ENCODE data around the gene WASF1.

WASF1 gene

GRCh38 chr6:110179406-110180227 lies at the start of gene WASF1:
TSS of gene WASF1 (minus strand) at chr6:110179670. CDS start at chr6:110127601, 52,069 bp downstream.
- H3K36me3 ChIP-seq (ENCODE audit: control insufficient read depth, low read length) = peaks cover 54% of the 10 kb centered on the region
- peak within 1 kb of the TSS; percentile 94 for H3K4me2 ChIP-seq (ENCODE audit: low read length)
- H3K27me3 ChIP-seq (ENCODE audit: control insufficient read depth, low read length) = no peaks in the 10 kb centered on the region
- peaks cover 92% of the 10 kb centered on the region for H3K79me2 ChIP-seq (ENCODE audit: control insufficient read depth, low read length)
- no peaks in the 10 kb centered on the region for H3K9me3 ChIP-seq (ENCODE audit: control insufficient read depth, insufficient read depth, low read length)
- peaks cover 41% of the 10 kb centered on the region for H4K20me1 ChIP-seq (ENCODE audit: control insufficient read depth, insufficient read depth, low read depth, low read length)
- no peaks in the 10 kb centered on the region for H3F3A ChIP-seq (ENCODE audit: control insufficient read depth, insufficient read depth)
- peaks cover 48% of the 10 kb centered on the region for H3K4me1 ChIP-seq (ENCODE audit: control insufficient read depth, low read length)
- peak within 1 kb of the TSS; percentile 81 for H3K27ac ChIP-seq (ENCODE audit: low read depth, low read length)
- peak within 1 kb of the TSS; percentile 94 for H3K4me3 ChIP-seq (ENCODE audit: low read length)
- no peaks in the 10 kb centered on the region for H3K9me2 ChIP-seq (replicated peaks; ENCODE audit: control insufficient read depth, low read length)
- no peak for TF ChIP-seq CTCF (IDR thresholded peaks at IDR 0.05; ENCODE audit: low read depth, low read length, poor library complexity, severe bottlenecking)
- no peak for TF ChIP-seq EZH2phosphoT487 (IDR thresholded peaks at IDR 0.05; ENCODE audit: borderline replicate concordance, low read length)

- peaks cover 69% of the 10 kb centered on the region for H3K36me3 ChIP-seq (ENCODE audit: control insufficient read depth, low read length)
- no peak overlapping the region for H3K27ac ChIP-seq (ENCODE audit: low read depth, low read length)
These were observed 46.8 kb upstream of the WASF1 start for GRCh38 chr6:110226261-110226660.

GRCh38 chr6:110221738-110222137 lies 42.3 kb upstream of the WASF1 start:
- Histone ChIP-seq H3K9me3 (ENCODE audit: control insufficient read depth, insufficient read depth, low read length) (no peaks in the 10 kb centered on the region), H3K27ac (ENCODE audit: low read depth, low read length) (no peak overlapping the region), H3K4me1 (ENCODE audit: control insufficient read depth, low read length) (no peaks in the 10 kb centered on the region), H3K9me2 (replicated peaks; ENCODE audit: control insufficient read depth, low read length) (no peaks in the 10 kb centered on the region), H3K27me3 (ENCODE audit: control insufficient read depth, low read length) (no peaks in the 10 kb centered on the region), H3K4me3 (ENCODE audit: low read length) (no peak overlapping the region), H3K4me2 (ENCODE audit: low read length) (no peak overlapping the region), H3K36me3 (ENCODE audit: control insufficient read depth, low read length) (peaks cover 82% of the 10 kb centered on the region), H4K20me1 (ENCODE audit: control insufficient read depth, insufficient read depth, low read depth, low read length) (no peaks in the 10 kb centered on the region), H3F3A (ENCODE audit: control insufficient read depth, insufficient read depth) (no peaks in the 10 kb centered on the region), H3K79me2 (ENCODE audit: control insufficient read depth, low read length) (no peaks in the 10 kb centered on the region)
- TF ChIP-seq CTCF (IDR thresholded peaks at IDR 0.05; ENCODE audit: low read depth, low read length, poor library complexity, severe bottlenecking) = no peak
- TF ChIP-seq EZH2phosphoT487 (IDR thresholded peaks at IDR 0.05; ENCODE audit: borderline replicate concordance, low read length) = no peak

More at GRCh38 chr6:110226261-110226660, 46.8 kb upstream of the WASF1 start:
- no peaks in the 10 kb centered on the region for H3F3A ChIP-seq (ENCODE audit: control insufficient read depth, insufficient read depth)
- no peaks in the 10 kb centered on the region for H3K79me2 ChIP-seq (ENCODE audit: control insufficient read depth, low read length)
- H3K9me2 ChIP-seq (replicated peaks; ENCODE audit: control insufficient read depth, low read length) = no peaks in the 10 kb centered on the region
- no peak overlapping the region for H3K4me3 ChIP-seq (ENCODE audit: low read length)
- H3K27me3 ChIP-seq (ENCODE audit: control insufficient read depth, low read length) = no peaks in the 10 kb centered on the region
- no peaks in the 10 kb centered on the region for H3K9me3 ChIP-seq (ENCODE audit: control insufficient read depth, insufficient read depth, low read length)
- TF ChIP-seq CTCF (IDR thresholded peaks at IDR 0.05; ENCODE audit: low read depth, low read length, poor library complexity, severe bottlenecking) = no peak
- no peaks in the 10 kb centered on the region for H3K4me1 ChIP-seq (ENCODE audit: control insufficient read depth, low read length)
- no peaks in the 10 kb centered on the region for H4K20me1 ChIP-seq (ENCODE audit: control insufficient read depth, insufficient read depth, low read depth, low read length)
- H3K4me2 ChIP-seq (ENCODE audit: low read length) = no peak overlapping the region
